ENCODE measurements around the gene C14orf180. TPM values are rescaled to one million over a fixed set of nuclear protein-coding genes. Genes with fewer than 3 reads are reported as not detected.

Gene C14orf180
- total RNA-seq, 1 experiment from 2014 or later: not detected

DNA sequence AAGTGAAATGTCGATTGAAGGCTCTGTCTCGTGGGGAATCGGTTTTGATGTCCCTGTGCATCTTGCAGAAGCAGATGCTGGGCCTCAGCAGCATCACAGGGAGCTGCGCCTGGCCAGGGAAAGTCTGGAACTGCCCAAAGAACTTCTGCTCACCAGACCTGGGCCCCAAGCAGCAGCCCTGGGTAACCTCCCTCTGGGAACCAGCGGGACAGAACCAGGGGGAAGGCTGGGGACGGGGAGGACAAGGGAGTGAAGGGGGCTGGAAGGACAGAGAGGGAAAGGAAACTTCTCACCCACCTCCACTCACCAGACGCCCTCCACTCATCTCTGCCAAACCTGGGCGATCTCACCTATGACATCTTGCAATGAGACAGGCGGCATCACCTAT is 26.8 kb upstream of the C14orf180 start:
- H3K27me3 ChIP-seq (ENCODE audit: control insufficient read depth, insufficient read depth, low read length): no peaks in the 10 kb centered on the region; the same call in 1 of the 2 replicates
- H3K36me3 ChIP-seq (ENCODE audit: control insufficient read depth, insufficient read depth, low read length): no peaks in the 10 kb centered on the region
- no peaks in the 10 kb centered on the region for H3K9me3 ChIP-seq (ENCODE audit: control insufficient read depth, insufficient read depth, low read depth, low read length)
- ATAC-seq (no peak), DNase-seq (ENCODE audit: low read depth, low spot score) (no peak)
- POLR2A ChIA-PET: no interaction called here
- in situ Hi-C loops (cut with HindIII; ENCODE audit: low pct_unique_long_range_greater_than_20kb, low sequenced_read_pairs): no loop called here
- no TSS peak for BruUV-seq (replicated peaks)
- no peak overlapping the region for H3K4me3 ChIP-seq (ENCODE audit: low read depth in 2 of 2, low read length in 2 of 2)
- TF ChIP-seq, protein P1, sequence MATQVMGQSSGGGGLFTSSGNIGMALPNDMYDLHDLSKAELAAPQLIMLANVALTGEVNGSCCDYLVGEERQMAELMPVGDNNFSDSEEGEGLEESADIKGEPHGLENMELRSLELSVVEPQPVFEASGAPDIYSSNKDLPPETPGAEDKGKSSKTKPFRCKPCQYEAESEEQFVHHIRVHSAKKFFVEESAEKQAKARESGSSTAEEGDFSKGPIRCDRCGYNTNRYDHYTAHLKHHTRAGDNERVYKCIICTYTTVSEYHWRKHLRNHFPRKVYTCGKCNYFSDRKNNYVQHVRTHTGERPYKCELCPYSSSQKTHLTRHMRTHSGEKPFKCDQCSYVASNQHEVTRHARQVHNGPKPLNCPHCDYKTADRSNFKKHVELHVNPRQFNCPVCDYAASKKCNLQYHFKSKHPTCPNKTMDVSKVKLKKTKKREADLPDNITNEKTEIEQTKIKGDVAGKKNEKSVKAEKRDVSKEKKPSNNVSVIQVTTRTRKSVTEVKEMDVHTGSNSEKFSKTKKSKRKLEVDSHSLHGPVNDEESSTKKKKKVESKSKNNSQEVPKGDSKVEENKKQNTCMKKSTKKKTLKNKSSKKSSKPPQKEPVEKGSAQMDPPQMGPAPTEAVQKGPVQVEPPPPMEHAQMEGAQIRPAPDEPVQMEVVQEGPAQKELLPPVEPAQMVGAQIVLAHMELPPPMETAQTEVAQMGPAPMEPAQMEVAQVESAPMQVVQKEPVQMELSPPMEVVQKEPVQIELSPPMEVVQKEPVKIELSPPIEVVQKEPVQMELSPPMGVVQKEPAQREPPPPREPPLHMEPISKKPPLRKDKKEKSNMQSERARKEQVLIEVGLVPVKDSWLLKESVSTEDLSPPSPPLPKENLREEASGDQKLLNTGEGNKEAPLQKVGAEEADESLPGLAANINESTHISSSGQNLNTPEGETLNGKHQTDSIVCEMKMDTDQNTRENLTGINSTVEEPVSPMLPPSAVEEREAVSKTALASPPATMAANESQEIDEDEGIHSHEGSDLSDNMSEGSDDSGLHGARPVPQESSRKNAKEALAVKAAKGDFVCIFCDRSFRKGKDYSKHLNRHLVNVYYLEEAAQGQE (IDR thresholded peaks at IDR 0.05; ENCODE audit: insufficient read depth in 1 of 2, low read depth in 2 of 2, low read length in 1 of 2): no peak
- no peak for TF ChIP-seq SIN3A (IDR thresholded peaks at IDR 0.05; ENCODE audit: borderline replicate concordance, insufficient read depth, low read depth, low read length)
- no peak for TF ChIP-seq POLR2AphosphoS5 (IDR thresholded peaks at IDR 0.05; ENCODE audit: low read depth, low read length)
- TF ChIP-seq, protein P2, sequence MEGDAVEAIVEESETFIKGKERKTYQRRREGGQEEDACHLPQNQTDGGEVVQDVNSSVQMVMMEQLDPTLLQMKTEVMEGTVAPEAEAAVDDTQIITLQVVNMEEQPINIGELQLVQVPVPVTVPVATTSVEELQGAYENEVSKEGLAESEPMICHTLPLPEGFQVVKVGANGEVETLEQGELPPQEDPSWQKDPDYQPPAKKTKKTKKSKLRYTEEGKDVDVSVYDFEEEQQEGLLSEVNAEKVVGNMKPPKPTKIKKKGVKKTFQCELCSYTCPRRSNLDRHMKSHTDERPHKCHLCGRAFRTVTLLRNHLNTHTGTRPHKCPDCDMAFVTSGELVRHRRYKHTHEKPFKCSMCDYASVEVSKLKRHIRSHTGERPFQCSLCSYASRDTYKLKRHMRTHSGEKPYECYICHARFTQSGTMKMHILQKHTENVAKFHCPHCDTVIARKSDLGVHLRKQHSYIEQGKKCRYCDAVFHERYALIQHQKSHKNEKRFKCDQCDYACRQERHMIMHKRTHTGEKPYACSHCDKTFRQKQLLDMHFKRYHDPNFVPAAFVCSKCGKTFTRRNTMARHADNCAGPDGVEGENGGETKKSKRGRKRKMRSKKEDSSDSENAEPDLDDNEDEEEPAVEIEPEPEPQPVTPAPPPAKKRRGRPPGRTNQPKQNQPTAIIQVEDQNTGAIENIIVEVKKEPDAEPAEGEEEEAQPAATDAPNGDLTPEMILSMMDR (IDR thresholded peaks at IDR 0.05): no peak
- TF ChIP-seq TCF7L2 (IDR thresholded peaks at IDR 0.05; ENCODE audit: low read depth, low read length): no peak
- CTCF ChIA-PET: no interaction called here
- intact Hi-C loops (cut with micrococcal nuclease; ENCODE audit: unreplicated experiment): no loop called here
- no peaks in the 10 kb centered on the region for H3K4me1 ChIP-seq (ENCODE audit: control insufficient read depth, insufficient read depth, low read length)
- no peak overlapping the region for H3K27ac ChIP-seq (ENCODE audit: low read length)

DNA sequence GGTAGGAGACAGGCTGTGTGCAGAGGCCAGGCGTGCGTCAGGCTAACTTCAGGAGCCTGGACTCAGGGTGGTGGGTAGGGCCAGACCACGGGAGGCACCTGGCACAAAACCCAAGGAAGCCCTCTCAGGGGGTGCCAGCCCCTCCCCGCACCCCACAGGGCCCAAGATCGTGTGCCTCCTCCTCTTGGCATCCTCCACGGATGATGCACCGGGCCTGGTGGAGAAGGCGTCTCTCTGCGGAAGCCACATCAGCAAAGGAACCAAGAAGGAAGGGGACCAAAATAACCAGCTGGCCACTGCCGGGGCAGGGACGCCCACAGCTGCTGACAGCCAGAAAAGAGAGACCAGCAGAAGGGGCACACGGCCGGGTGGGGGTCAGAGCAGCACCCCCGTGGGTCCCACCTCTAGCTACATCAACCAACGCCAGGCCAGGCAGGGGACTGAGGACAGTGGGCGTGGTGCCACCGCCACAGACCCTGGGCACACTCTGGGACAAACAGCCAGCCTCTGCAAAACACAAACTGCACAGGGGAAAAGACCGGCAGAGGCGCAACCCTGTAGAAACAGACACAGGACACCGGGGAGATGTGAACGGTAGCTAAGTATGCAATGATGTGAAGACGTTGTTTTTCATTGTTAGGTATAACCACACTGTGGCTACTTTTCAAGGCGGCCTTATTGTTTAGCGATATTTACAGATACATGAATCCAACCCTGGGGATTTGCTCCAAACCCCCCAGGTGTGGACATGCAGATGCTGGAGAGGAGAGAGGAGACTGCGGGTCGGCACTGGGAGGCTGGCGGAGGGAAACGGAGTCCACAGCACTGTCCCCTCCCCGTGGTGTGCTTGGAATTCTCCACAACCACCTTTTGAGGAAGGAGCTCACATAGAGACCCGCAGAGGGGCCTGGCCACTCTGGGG is 26.1 kb upstream of the C14orf180 start:
- POLR2A ChIA-PET: no interaction called here
- Histone ChIP-seq H3K27me3 (ENCODE audit: control insufficient read depth, insufficient read depth, low read length) (no peaks in the 10 kb centered on the region; the same call in 1 of the 2 replicates), H3K4me1 (ENCODE audit: control insufficient read depth, insufficient read depth, low read length) (no peaks in the 10 kb centered on the region), H3K9me3 (ENCODE audit: control insufficient read depth, insufficient read depth, low read depth, low read length) (no peaks in the 10 kb centered on the region), H3K27ac (ENCODE audit: low read length) (no peak overlapping the region), H3K36me3 (ENCODE audit: control insufficient read depth, insufficient read depth, low read length) (no peaks in the 10 kb centered on the region), H3K4me3 (ENCODE audit: low read depth in 2 of 2, low read length in 2 of 2) (no peak overlapping the region)
- BruUV-seq (replicated peaks): no TSS peak
- no peak for DNase-seq (ENCODE audit: low read depth, low spot score)
- CTCF ChIA-PET: interaction anchor here (0.6 kb wide), 1 partner anchor 11 kb away, joined by 3 read pairs; no protein-coding TSS in a partner anchor
- in situ Hi-C loops (cut with HindIII; ENCODE audit: low pct_unique_long_range_greater_than_20kb, low sequenced_read_pairs) (no loop called here), intact Hi-C loops (cut with micrococcal nuclease; ENCODE audit: unreplicated experiment) (no loop called here)
- TF ChIP-seq, protein P2 (IDR thresholded peaks at IDR 0.05): no peak
- TF ChIP-seq POLR2AphosphoS5 (IDR thresholded peaks at IDR 0.05; ENCODE audit: low read depth, low read length) (no peak), TCF7L2 (IDR thresholded peaks at IDR 0.05; ENCODE audit: low read depth, low read length) (no peak), SIN3A (IDR thresholded peaks at IDR 0.05; ENCODE audit: borderline replicate concordance, insufficient read depth, low read depth, low read length) (no peak)
- TF ChIP-seq, protein P1 (IDR thresholded peaks at IDR 0.05; ENCODE audit: insufficient read depth in 1 of 2, low read depth in 2 of 2, low read length in 1 of 2): no peak
- no peak for ATAC-seq
